Right lobe of liver (tissue), 6 donors: Measurements from ENCODE around the gene CRYGD. TPM values are rescaled to one million over a fixed set of nuclear protein-coding genes. Genes with fewer than 3 reads are reported as not detected.
A peak's percentile ranks its signal among the peaks of the same experiment; 100 is the strongest.

Experiments
- ATAC-seq, 4 donors: fragments of 200-7000 bp; cut with Tn5 transposase; one replicate each; pipeline ENCODE4 v1.9.1; 2020; ENCODE audit warnings: mild to moderate bottlenecking in 4 of 4, moderate library complexity in 4 of 4
- DNase-seq, 3 donors: peaks; one replicate each; pipeline ENCODE4 v3.0.0-alpha.2; 2020
- H3K27ac ChIP-seq, 3 donors: fragments of 200-600 bp; one replicate each; pipeline ENCODE4 v1.8.0; 2022
- H3K27me3 ChIP-seq, 2 donors: fragments of 200-600 bp; one replicate each; pipeline ENCODE4 v1.8.0; 2022
- H3K36me3 ChIP-seq, 4 donors: fragments of 200-600 bp; sonication (generic) in 1 of 4; one replicate each; pipeline versions ENCODE4 v1.5.1 to v1.8.0; 2017 to 2022; ENCODE audit warnings: control low read depth in 1 of 4
- H3K4me1 ChIP-seq, 4 donors: fragments of 200-600 bp; sonication (generic) in 1 of 4; one replicate each; pipeline versions ENCODE4 v1.5.1 to v1.8.0; 2017 to 2022; ENCODE audit warnings: control low read depth in 1 of 4
- H3K4me3 ChIP-seq, 3 donors: fragments of 200-600 bp; one replicate each; pipeline ENCODE4 v1.8.0; 2022
- H3K9me3 ChIP-seq, 4 donors: fragments of 200-600 bp; sonication (generic) in 1 of 4; one replicate each; pipeline versions ENCODE4 v1.5.1 to v1.8.0; 2017 to 2022; ENCODE audit warnings: control low read depth in 1 of 4
- POLR2A ChIP-seq: fragments of 450-650 bp; IDR thresholded peaks from one replicate; pipeline ENCODE4 v1.6.1; 2017; ENCODE audit warnings: antibody characterized with exemption, mild to moderate bottlenecking
- WGBS: methylation state at CpG from one replicate; pipeline ENCODE4 v1.1.6; 2018; ENCODE audit warnings: low coverage, low lambda C conversion rate; ENCODE audit not compliant: insufficient coverage; ENCODE audit errors: missing lambda C conversion rate; 5-methylcytosine and 5-hydroxymethylcytosine counted together
- intact Hi-C, 2 donors: fragments of 100-400 bp; cut with DNase I; formaldehyde crosslinking; loops; one replicate each; pipeline versions ENCODE4 v1.11.2 to v1.14.1; 2022
- total RNA-seq, 6 experiments: library from RNA; depleted of rRNA in 2 of 6; stranded (reverse); fragments of >200 nt in 2 of 6; fragmentation: NEBNext Ultra II Directional in 3 of 6; extraction: Animal tissue kit (Norgen Biotek cat#: 25700) in 3 of 6; gene quantifications; one replicate each; pipeline versions ENCODE4 v1.1.0 to v1.2.4, GENCODE V29; 2016 to 2023
- TF ChIP-seq, protein P1 (sequence below), 4 donors: fragments of 200-600 bp in 3 of 4; fragments of 450-650 bp in 1 of 4; IDR thresholded peaks; one replicate each; pipeline versions ENCODE4 v1.5.1 to v1.8.0; 2016 to 2022; ENCODE audit warnings: antibody characterized with exemption in 4 of 4, mild to moderate bottlenecking in 2 of 4
- donor health status: DM: no; HTN: yes; CAD: no.
- donor health status: DM: no; HTN: no; CAD: no.
- donor health status: DM: no; HTN: no; CAD: no.
- donor health status: DM: no; HTN: yes; CAD: no.
- donor health status: DM: no; HTN: yes; CAD: no.

CRYGD gene
- total RNA-seq, 6 experiments from 2014 or later, result not detected

DNA sequence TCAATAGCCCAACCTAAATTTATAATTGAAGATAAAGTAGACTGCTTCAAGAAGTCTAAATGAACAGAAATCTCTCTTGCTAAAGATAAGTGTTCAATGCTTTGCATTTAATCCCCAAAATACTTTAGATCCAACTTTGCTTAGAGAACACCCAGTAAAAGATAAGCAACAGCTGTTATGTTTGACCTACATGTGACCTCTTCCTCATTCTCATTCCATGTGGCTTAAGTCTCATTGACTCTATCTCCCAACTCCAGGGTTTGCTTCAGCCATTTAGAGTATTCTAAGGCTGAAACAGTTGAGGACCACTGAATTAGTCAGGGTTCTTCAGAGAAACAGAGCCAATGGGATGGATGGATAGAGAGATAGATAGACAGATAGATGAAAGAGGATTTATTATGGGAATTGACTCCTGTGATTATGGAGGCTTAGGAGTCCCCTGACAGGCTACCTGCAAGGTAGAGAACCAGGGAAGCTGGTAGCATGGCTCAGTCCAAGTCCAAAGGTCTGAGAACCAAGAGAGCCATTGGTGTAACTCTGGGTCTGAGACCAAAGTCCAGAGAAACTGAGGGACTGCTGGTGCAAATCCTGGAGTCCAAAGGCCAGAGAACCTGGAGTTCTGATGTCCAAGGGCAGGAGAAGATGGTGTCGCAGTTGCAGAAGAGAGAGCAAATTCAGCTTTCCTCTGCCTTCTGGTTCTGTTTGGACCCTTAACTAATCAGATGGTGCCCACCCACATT is 32.1 kb downstream of the CRYGD start:
- Histone ChIP-seq H3K27me3 (no peaks in the 10 kb centered on the region), H3K9me3 (no peaks in the 10 kb centered on the region), H3K4me1 (peaks cover 0 to 5% (median 0%) of the 10 kb centered on the region in 4 donors), H3K4me3 (no peak overlapping the region), H3K27ac (no peak overlapping the region), H3K36me3 (no peaks in the 10 kb centered on the region)
- DNase-seq, result no peak
- TF ChIP-seq, protein P1, sequence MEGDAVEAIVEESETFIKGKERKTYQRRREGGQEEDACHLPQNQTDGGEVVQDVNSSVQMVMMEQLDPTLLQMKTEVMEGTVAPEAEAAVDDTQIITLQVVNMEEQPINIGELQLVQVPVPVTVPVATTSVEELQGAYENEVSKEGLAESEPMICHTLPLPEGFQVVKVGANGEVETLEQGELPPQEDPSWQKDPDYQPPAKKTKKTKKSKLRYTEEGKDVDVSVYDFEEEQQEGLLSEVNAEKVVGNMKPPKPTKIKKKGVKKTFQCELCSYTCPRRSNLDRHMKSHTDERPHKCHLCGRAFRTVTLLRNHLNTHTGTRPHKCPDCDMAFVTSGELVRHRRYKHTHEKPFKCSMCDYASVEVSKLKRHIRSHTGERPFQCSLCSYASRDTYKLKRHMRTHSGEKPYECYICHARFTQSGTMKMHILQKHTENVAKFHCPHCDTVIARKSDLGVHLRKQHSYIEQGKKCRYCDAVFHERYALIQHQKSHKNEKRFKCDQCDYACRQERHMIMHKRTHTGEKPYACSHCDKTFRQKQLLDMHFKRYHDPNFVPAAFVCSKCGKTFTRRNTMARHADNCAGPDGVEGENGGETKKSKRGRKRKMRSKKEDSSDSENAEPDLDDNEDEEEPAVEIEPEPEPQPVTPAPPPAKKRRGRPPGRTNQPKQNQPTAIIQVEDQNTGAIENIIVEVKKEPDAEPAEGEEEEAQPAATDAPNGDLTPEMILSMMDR (IDR thresholded peaks at IDR 0.05), result no peak
- TF ChIP-seq POLR2A, result no peak
- intact Hi-C loops, result no loop called here
- WGBS, result 43% methylated on average over 1 of the region's 1 CpG
- peak in 1 of 4 donors; percentile 52 for ATAC-seq

DNA sequence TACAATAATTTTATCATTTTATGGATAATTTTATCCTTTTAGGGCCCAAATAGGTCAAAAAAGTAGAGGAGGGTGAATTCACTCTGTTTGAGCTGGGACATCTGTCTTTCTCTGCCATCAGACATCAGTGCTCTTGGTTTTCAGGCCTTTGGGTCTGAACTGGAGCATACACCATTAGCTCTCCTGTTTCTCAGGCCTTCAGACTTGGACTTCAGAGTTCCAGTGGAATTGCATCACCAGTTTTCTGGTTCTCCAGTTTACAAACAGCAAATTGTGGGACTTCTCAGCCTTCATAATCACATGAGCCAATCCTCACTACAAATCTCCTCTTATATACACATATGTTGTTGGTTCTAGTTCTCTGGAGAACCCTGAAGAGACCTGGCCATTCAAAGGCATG is 33.9 kb downstream of the CRYGD start:
- Histone ChIP-seq H3K9me3 (no peaks in the 10 kb centered on the region), H3K36me3 (no peaks in the 10 kb centered on the region), H3K27me3 (no peaks in the 10 kb centered on the region), H3K27ac (no peak overlapping the region), H3K4me3 (no peak overlapping the region), H3K4me1 (peaks cover 0 to 5% (median 0%) of the 10 kb centered on the region in 4 donors)
- ATAC-seq (no peak), DNase-seq (no peak)
- intact Hi-C loops, result no loop called here
- TF ChIP-seq, protein P1 (IDR thresholded peaks at IDR 0.05), result no peak
- no peak for TF ChIP-seq POLR2A

DNA sequence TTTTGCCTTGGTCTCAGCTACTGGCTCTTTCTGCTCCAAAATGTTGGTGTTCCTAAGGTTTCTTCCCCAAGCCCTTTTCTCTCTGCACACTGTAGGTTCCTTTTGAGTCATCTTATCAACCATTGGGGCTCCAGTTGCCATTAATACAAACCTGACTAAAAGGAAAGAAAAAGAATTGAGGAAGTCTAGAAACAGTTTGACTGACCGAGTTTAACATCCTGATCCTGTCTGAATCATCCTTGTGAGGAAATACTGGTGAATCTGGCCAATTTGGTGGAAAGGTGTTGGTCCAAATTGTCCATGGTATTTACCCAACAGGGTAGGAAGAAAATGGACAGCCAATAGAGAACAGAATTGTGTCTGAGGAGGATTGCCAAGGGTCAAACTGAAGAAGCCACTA is 38.3 kb downstream of the CRYGD start:
- intact Hi-C loops, result no loop called here
- Histone ChIP-seq H3K27ac (no peak overlapping the region), H3K36me3 (no peaks in the 10 kb centered on the region), H3K4me1 (no peaks in the 10 kb centered on the region), H3K4me3 (no peak overlapping the region), H3K9me3 (no peaks in the 10 kb centered on the region), H3K27me3 (no peaks in the 10 kb centered on the region)
- WGBS, result 30% methylated on average over 1 of the region's 1 CpG
- TF ChIP-seq, protein P1 (IDR thresholded peaks at IDR 0.05), result no peak
- no peak for TF ChIP-seq POLR2A
- ATAC-seq (no peak), DNase-seq (no peak)

DNA sequence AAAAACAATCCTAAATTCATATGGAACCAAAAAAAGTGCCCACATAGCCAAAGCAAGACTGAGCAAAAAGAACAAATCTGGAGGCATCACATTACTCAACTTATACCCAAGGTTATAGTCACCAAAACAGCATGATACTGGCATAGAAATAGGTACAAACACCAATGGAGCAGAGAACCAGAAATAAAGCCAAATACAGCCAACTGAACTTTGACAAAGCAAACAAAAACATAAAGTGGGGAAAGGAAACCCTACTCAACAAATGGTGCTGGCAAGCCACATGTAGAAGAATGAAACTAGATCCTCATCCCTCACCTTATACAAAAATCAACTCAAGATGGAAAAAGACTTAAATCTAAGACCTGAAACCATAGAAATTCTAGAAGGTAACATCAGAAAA is 40.5 kb downstream of the CRYGD start:
- Histone ChIP-seq H3K27ac (no peak overlapping the region), H3K9me3 (no peaks in the 10 kb centered on the region), H3K4me3 (no peak overlapping the region), H3K27me3 (no peaks in the 10 kb centered on the region), H3K4me1 (no peaks in the 10 kb centered on the region), H3K36me3 (no peaks in the 10 kb centered on the region)
- no peak for TF ChIP-seq POLR2A
- TF ChIP-seq, protein P1 (IDR thresholded peaks at IDR 0.05), result no peak
- intact Hi-C loops, result no loop called here
- peak; percentile 71 to 86 (median 78) for ATAC-seq
- no peak for DNase-seq

DNA sequence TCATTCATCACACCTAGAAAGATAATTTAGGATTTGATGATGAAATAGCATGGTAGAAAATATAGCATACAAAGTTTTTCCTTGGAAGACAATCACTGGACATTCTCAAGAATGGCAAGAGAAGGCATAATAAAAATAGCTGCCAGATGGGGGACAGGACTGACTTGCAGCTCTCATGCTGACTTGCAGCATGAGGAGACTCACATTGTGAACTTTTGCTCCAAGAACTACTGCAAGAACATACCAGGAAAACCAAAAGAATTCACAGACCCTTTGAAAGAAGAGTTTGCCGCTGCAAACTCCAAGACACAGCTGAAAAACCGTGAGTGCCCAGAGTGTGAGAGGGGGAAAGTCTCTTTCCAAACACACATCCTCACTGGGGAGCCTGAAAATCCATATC is 47.0 kb downstream of the CRYGD start:
- 90% methylated on average over 2 of the region's 2 CpGs for WGBS
- no peaks in the 10 kb centered on the region for H3K4me1 ChIP-seq
- no peaks in the 10 kb centered on the region for H3K27me3 ChIP-seq
- H3K36me3 ChIP-seq, result no peaks in the 10 kb centered on the region
- intact Hi-C loops, result no loop called here
- H3K9me3 ChIP-seq, result no peaks in the 10 kb centered on the region
- no peak overlapping the region for H3K4me3 ChIP-seq
- ATAC-seq, result no peak
- no peak overlapping the region for H3K27ac ChIP-seq
- DNase-seq, result no peak
- TF ChIP-seq, protein P1 (IDR thresholded peaks at IDR 0.05), result no peak
- no peak for TF ChIP-seq POLR2A
